HCT116 (cell line): ENCODE measurements around the gene NSUN2. TPM values are rescaled to one million over a fixed set of nuclear protein-coding genes. Genes with fewer than 3 reads are reported as not detected.

Experiments used
- ATAC-seq: fragments of 200-7000 bp; cut with Tn5 transposase; 2 replicates; pipeline ENCODE4 v1.9.1; 2020; ENCODE audit warnings: mild to moderate bottlenecking, moderate library complexity
- BruUV-seq: library from RNA; stranded (reverse); fragments of 400-500 nt; replicated peaks from 2 replicates; lab custom pipeline; 2021; lab: Mats Ljungman, UMichigan
- CTCF ChIA-PET: fragments of 300-600 bp; sonication (Branson Sonifier 250); formaldehyde crosslinking; loops from one replicate; lab custom pipeline; 2021; ENCODE audit warnings: antibody characterized with exemption; lab: Charles Lee
- POLR2A ChIA-PET: fragments of 300-600, 350-600 bp; sonication (Branson Sonifier 250); formaldehyde crosslinking; loops from one replicate; lab custom pipeline; 2021; ENCODE audit warnings: antibody characterized with exemption; lab: Charles Lee
- RAD21 ChIA-PET, 2 experiments: fragments of 300-600 bp; sonication (Branson Sonifier 250); formaldehyde crosslinking; loops; one replicate each; lab custom pipeline; 2023; ENCODE audit warnings: low total read pairs in 2 of 2; ENCODE audit not compliant: uncharacterized antibody in 2 of 2, unreplicated experiment in 2 of 2, low non-redundant PET in 1 of 2; lab: Charles Lee
- DNase-seq: peaks from one replicate; pipeline ENCODE4 v3.0.0-alpha.2; 2010; ENCODE audit warnings: low read depth, low spot score
- H2AFZ ChIP-seq: fragments of 200-600 bp; shearing (Covaris generic), sonication (generic); 2 replicates; pipeline ENCODE4 v1.6.1; 2017; ENCODE audit warnings: low read depth, mixed run types, mixed read lengths, antibody characterized with exemption, low read length; ENCODE audit not compliant: poor library complexity, severe bottlenecking
- H3K27ac ChIP-seq: 2 replicates; pipeline ENCODE4 v1.5.1; 2012; ENCODE audit warnings: low read depth, low read length
- H3K27me3 ChIP-seq: fragments of 200-600 bp; sonication (generic); 2 replicates; pipeline ENCODE4 v1.6.1; 2016; ENCODE audit warnings: mixed run types, low read length, mixed read lengths; ENCODE audit not compliant: insufficient read depth
- H3K36me3 ChIP-seq, 2 experiments: fragments of 200-500 bp in 1 of 2; fragments of 200-600 bp in 1 of 2; sonication (Bioruptor generic) in 1 of 2; sonication (generic) in 1 of 2; 2 replicates each; pipeline versions ENCODE4 v1.5.1 to v1.6.1; 2014 to 2016; ENCODE audit warnings: low read length in 2 of 2, inconsistent platforms in 1 of 2, mixed read lengths in 1 of 2, mixed run types in 1 of 2; ENCODE audit not compliant: insufficient read depth in 2 of 2, control insufficient read depth in 1 of 2
- H3K4me1 ChIP-seq, 2 experiments: fragments of 200-600 bp in 1 of 2; sonication (generic) in 1 of 2; 2 replicates each; pipeline versions ENCODE4 v1.5.1 to v1.6.1; 2012 to 2017; ENCODE audit warnings: low read length in 2 of 2, inconsistent platforms in 1 of 2, mild to moderate bottlenecking in 1 of 2, mixed read lengths in 1 of 2, mixed run types in 1 of 2, moderate library complexity in 1 of 2; ENCODE audit not compliant: insufficient read depth in 2 of 2, control insufficient read depth in 1 of 2
- H3K4me2 ChIP-seq: fragments of 200-600 bp; sonication (generic); 2 replicates; pipeline ENCODE4 v1.6.1; 2017; ENCODE audit warnings: mixed run types, low read length, mixed read lengths
- H3K4me3 ChIP-seq, 2 experiments: fragments of 200-600 bp in 1 of 2; sonication (generic) in 1 of 2; replicated peaks in 1 of 2; 2 replicates each; pipeline ENCODE4 v1.5.1; 2011 to 2016; ENCODE audit warnings: low read length in 2 of 2, control low read depth in 1 of 2, low read depth in 1 of 2, mild to moderate bottlenecking in 1 of 2, mixed read lengths in 1 of 2, mixed run types in 1 of 2
- H3K79me2 ChIP-seq: fragments of 200-600 bp; sonication (generic); 2 replicates; pipeline ENCODE4 v1.6.1; 2017; ENCODE audit warnings: mild to moderate bottlenecking, mixed run types, low read length, moderate library complexity, mixed read lengths; ENCODE audit not compliant: insufficient read depth
- H3K9ac ChIP-seq: fragments of 200-600 bp; sonication (generic); 2 replicates; pipeline ENCODE4 v1.6.1; 2016; ENCODE audit warnings: low read length, mixed read lengths
- H3K9me2 ChIP-seq: fragments of 200-600 bp; sonication (generic), shearing (Covaris generic); 2 replicates; pipeline ENCODE4 v1.6.1; 2017; ENCODE audit warnings: mixed run types, mild to moderate bottlenecking, moderate library complexity; ENCODE audit not compliant: insufficient read depth
- H3K9me3 ChIP-seq, 2 experiments: fragments of 200-500 bp in 1 of 2; fragments of 200-600 bp in 1 of 2; sonication (Bioruptor generic) in 1 of 2; sonication (generic) in 1 of 2; 2 replicates each; pipeline ENCODE4 v1.6.1; 2014 to 2017; ENCODE audit warnings: low read length in 2 of 2, mixed read lengths in 2 of 2, inconsistent platforms in 1 of 2, low read depth in 1 of 2, mild to moderate bottlenecking in 1 of 2, mixed run types in 1 of 2, moderate library complexity in 1 of 2; ENCODE audit not compliant: control insufficient read depth in 1 of 2, insufficient read depth in 1 of 2
- H4K20me1 ChIP-seq: fragments of 200-600 bp; sonication (generic), shearing (Covaris generic); 2 replicates; pipeline ENCODE4 v1.6.1; 2017; ENCODE audit warnings: mixed run types, mild to moderate bottlenecking, moderate library complexity; ENCODE audit not compliant: insufficient read depth
- CTCF ChIP-seq, 3 experiments: fragments of 200-600 bp in 1 of 3; sonication (generic) in 1 of 3; IDR thresholded peaks in 2 of 3; conservative IDR thresholded peaks in 1 of 3; 2 replicates each; pipeline ENCODE4 v1.5.1; 2012 to 2017; ENCODE audit warnings: low read depth in 2 of 3, low read length in 2 of 3, antibody characterized with exemption in 1 of 3, borderline replicate concordance in 1 of 3, control low read depth in 1 of 3, mild to moderate bottlenecking in 1 of 3, mixed read lengths in 1 of 3, mixed run types in 1 of 3, moderate library complexity in 1 of 3; ENCODE audit not compliant: insufficient read depth in 1 of 3
- EGR1 ChIP-seq: IDR thresholded peaks from 2 replicates; pipeline ENCODE4 v1.6.1; 2012; ENCODE audit warnings: low read depth
- ELF1 ChIP-seq: IDR thresholded peaks from 2 replicates; pipeline ENCODE4 v1.6.1; 2012; ENCODE audit warnings: low read depth, borderline replicate concordance
- JUND ChIP-seq: IDR thresholded peaks from 2 replicates; pipeline ENCODE4 v1.6.1; 2012
- MAX ChIP-seq: IDR thresholded peaks from 2 replicates; pipeline ENCODE4 v1.6.1; 2012
- POLR2A ChIP-seq: IDR thresholded peaks from 2 replicates; pipeline ENCODE4 v1.7.0; 2011; ENCODE audit warnings: borderline replicate concordance; ENCODE audit not compliant: insufficient read depth, insufficient read length; ENCODE audit errors: extremely low read depth
- POLR2AphosphoS5 ChIP-seq: IDR thresholded peaks from 2 replicates; pipeline ENCODE4 v1.6.1; 2011; ENCODE audit warnings: mild to moderate bottlenecking, low read depth, low read length, moderate library complexity
- RAD21 ChIP-seq: IDR thresholded peaks from 2 replicates; pipeline ENCODE4 v1.6.1; 2012; ENCODE audit warnings: low read depth, mild to moderate bottlenecking
- REST ChIP-seq: IDR thresholded peaks from 2 replicates; pipeline ENCODE4 v1.6.1; 2012; ENCODE audit warnings: low read depth
- SIN3A ChIP-seq: IDR thresholded peaks from 2 replicates; pipeline ENCODE4 v1.6.1; 2012; ENCODE audit warnings: low read depth
- SP1 ChIP-seq: IDR thresholded peaks from 2 replicates; pipeline ENCODE4 v1.6.1; 2012; ENCODE audit warnings: low read depth
- SRF ChIP-seq: IDR thresholded peaks from 2 replicates; pipeline ENCODE4 v1.6.1; 2012; ENCODE audit warnings: low read depth
- ZBTB33 ChIP-seq: IDR thresholded peaks from 2 replicates; pipeline ENCODE4 v1.6.1; 2011; ENCODE audit warnings: mild to moderate bottlenecking, low read length, moderate library complexity; ENCODE audit not compliant: insufficient replicate concordance; ENCODE audit errors: extremely low read depth
- intact Hi-C: fragments of 100-400 bp; cut with micrococcal nuclease; formaldehyde crosslinking; loops from 2 replicates; pipeline ENCODE4 v1.10.0; 2022
- total RNA-seq: library from RNA; stranded (reverse); gene quantifications from one replicate; pipeline ENCODE4 v1.2.1, GENCODE V29; 2021; ENCODE audit not compliant: unreplicated experiment

Gene NSUN2
- total RNA-seq, 1 experiment from 2014 or later = 101 TPM

GRCh38 chr5:6681682-6682081 lies 48.8 kb upstream of the NSUN2 start:
- ChIA-PET POLR2A (no interaction called here), CTCF (no interaction called here), RAD21 (no interaction called here)
- H3K4me2 ChIP-seq = no peak overlapping the region
- peaks cover 18% of the 10 kb centered on the region; the same call in 1 of the 2 replicates for H3K27me3 ChIP-seq
- H3K9me3 ChIP-seq = no peaks in the 10 kb centered on the region
- no peaks in the 10 kb centered on the region for H4K20me1 ChIP-seq
- no peaks in the 10 kb centered on the region for H3K36me3 ChIP-seq
- H3K27ac ChIP-seq = no peak overlapping the region
- H3K4me1 ChIP-seq = peaks cover 0 to 3% of the 10 kb centered on the region in 2 experiments; a peak in 1 of 4 replicates
- no peak overlapping the region for H2AFZ ChIP-seq
- no TSS peak for BruUV-seq
- no peaks in the 10 kb centered on the region for H3K9me2 ChIP-seq
- no peak overlapping the region for H3K4me3 ChIP-seq
- intact Hi-C loops = no loop called here
- no peak for TF ChIP-seq POLR2AphosphoS5
- H3K79me2 ChIP-seq = no peaks in the 10 kb centered on the region
- H3K9ac ChIP-seq = no peak overlapping the region
- DNase-seq (no peak), ATAC-seq (no peak)

GRCh38 chr5:6680922-6681321 lies 48.1 kb upstream of the NSUN2 start:
- Histone ChIP-seq H3K4me1 (peaks cover 0 to 10% of the 10 kb centered on the region in 2 experiments; a peak in 2 of 4 replicates), H3K27me3 (peaks cover 11% of the 10 kb centered on the region; the same call in 1 of the 2 replicates), H3K4me2 (no peak overlapping the region), H3K9me3 (no peaks in the 10 kb centered on the region), H3K27ac (no peak overlapping the region), H3K9me2 (no peaks in the 10 kb centered on the region), H3K9ac (no peak overlapping the region), H4K20me1 (no peaks in the 10 kb centered on the region), H2AFZ (no peak overlapping the region), H3K36me3 (no peaks in the 10 kb centered on the region), H3K79me2 (no peaks in the 10 kb centered on the region), H3K4me3 (no peak overlapping the region)
- DNase-seq = no peak
- ChIA-PET POLR2A (no interaction called here), RAD21 (no interaction called here), CTCF (no interaction called here)
- intact Hi-C loops = no loop called here
- BruUV-seq = no TSS peak
- ATAC-seq = no peak
- TF ChIP-seq JUND = no peak
- TF ChIP-seq EGR1 = no peak
- no peak for TF ChIP-seq SP1
- TF ChIP-seq ZBTB33 = no peak
- TF ChIP-seq SRF = no peak
- no peak for TF ChIP-seq REST
- TF ChIP-seq RAD21 = no peak
- no peak for TF ChIP-seq POLR2AphosphoS5
- no peak for TF ChIP-seq ELF1
- TF ChIP-seq CTCF (IDR thresholded peaks at IDR 0.05 in 2 of 3, conservative IDR thresholded peaks at IDR 0.05 in 1 of 3; ENCODE audit: borderline replicate concordance in 1 of 3, insufficient read depth in 1 of 3, low read depth in 2 of 3, low read length in 2 of 3) = no peak
- TF ChIP-seq POLR2A = no peak
- no peak for TF ChIP-seq MAX
- TF ChIP-seq SIN3A = no peak
